Measurements from ENCODE around the gene NETO2. TPM values are rescaled to one million over a fixed set of nuclear protein-coding genes. Genes with fewer than 3 reads are reported as not detected.

NETO2 gene
- total and polyA plus RNA-seq, 2 of the 13 experiments (the other 11 are each of a cell fraction or from before 2014, with no cell fraction given): 8.2 to 13.5 TPM

DNA sequence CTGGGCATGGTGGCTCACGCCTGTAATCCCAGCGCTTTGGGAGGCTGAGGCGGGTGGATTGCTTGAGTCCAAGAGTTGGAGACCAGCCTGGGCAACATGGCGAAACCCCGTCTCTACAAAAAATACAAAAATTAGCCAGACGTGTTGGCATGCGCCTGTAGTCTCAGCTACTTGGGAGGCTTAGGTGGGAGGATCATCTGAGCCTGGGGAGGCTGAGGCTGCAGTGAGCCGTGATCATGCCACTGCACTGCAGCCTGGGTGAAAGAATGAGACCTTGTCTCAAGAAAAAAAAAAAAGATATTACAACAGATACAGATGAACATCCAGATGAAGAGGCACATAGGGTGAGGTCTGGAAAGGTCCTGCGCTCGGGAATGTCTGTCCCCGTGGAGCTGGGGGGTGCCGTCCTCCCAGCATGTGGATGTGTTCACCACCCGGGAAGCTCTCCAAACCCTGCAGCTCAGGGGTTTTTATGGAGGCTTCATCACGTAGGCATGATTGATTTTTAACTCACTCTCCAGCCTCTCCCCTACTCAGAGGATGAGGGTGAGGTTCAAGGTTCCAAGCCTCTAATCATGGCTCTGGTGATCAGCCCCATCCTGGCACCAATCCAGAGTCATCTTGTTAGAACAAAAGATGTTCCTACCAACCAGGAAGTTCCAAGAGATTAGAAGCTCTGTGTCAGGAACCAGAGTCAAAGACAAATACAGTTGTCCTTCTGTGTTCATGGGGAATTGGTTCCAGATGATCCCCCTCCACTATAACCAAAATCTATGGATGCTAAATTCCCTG is 85.3 kb downstream of the NETO2 start (continued):
- TF ChIP-seq, protein P1, sequence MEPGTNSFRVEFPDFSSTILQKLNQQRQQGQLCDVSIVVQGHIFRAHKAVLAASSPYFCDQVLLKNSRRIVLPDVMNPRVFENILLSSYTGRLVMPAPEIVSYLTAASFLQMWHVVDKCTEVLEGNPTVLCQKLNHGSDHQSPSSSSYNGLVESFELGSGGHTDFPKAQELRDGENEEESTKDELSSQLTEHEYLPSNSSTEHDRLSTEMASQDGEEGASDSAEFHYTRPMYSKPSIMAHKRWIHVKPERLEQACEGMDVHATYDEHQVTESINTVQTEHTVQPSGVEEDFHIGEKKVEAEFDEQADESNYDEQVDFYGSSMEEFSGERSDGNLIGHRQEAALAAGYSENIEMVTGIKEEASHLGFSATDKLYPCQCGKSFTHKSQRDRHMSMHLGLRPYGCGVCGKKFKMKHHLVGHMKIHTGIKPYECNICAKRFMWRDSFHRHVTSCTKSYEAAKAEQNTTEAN (CRISPR knock-in tag; conservative IDR thresholded peaks at IDR 0.05): peak; percentile 76; the same call in 1 of the 2 replicates
- TF ChIP-seq SYNCRIP (IDR thresholded peaks at IDR 0.05; ENCODE audit: insufficient read depth, low read depth, low read length) (no peak), SRF (IDR thresholded peaks at IDR 0.05; ENCODE audit: low read depth, low read length) (no peak), ZNF652 (CRISPR knock-in tag; IDR thresholded peaks at IDR 0.05; ENCODE audit: borderline replicate concordance, low read depth) (peak; percentile 26; the same call in 1 of the 2 replicates), BCL6 (CRISPR knock-in tag; IDR thresholded peaks at IDR 0.05) (peak; percentile 62)

DNA sequence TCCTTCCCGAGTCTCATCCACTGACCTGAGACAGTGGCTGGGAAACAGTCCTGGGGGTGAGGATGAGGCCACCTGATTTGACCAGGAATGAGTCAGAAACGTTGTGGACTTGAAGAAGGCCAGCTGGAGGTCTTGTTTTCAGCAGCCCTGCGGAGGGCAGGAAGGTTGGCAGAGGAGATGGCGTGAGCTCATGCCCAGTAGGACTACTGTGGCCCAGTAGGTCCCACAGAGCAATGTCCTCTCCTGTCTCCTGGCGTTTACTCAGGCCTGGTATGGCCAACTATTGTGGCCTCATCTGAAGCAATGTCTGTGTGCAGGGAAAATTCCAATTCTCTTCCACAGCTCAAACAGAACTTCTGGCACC is 86.1 kb downstream of the NETO2 start:
- no peak overlapping the region for H3K4me3 ChIP-seq (replicated peaks in 1 of 3; ENCODE audit: insufficient read depth in 1 of 3, low read depth in 2 of 3, low read length in 3 of 3)
- BruUV-seq (replicated peaks): no TSS peak
- no peaks in the 10 kb centered on the region for H3K79me2 ChIP-seq (ENCODE audit: insufficient read depth, low read length)
- ChIA-PET POLR2A (no interaction called here), CTCF (ENCODE audit: low intra/inter-chr PET ratio, low total read pairs) (no interaction called here)
- DNase-seq (ENCODE audit: low spot score): no peak
- peaks cover 80% of the 10 kb centered on the region for H3K4me1 ChIP-seq (ENCODE audit: insufficient read depth, low read length)
- in situ Hi-C loops (cut with HindIII; ENCODE audit: extremely low pct_ligation_motif_present, low pct_unique_long_range_greater_than_20kb): no loop called here
- H3K27me3 ChIP-seq (ENCODE audit: control insufficient read depth in 1 of 2, insufficient read depth in 2 of 2, low read length in 2 of 2): no peaks in the 10 kb centered on the region; a peak in 3 of 5 replicates
- FAIRE-seq: no peak
- no peak overlapping the region for H3K9ac ChIP-seq (ENCODE audit: insufficient read depth, low read depth, low read length)
- no peak overlapping the region for H3K27ac ChIP-seq (ENCODE audit: extremely low read length, insufficient read depth, low read length)
- ATAC-seq: peak; percentile 33
- no peaks in the 10 kb centered on the region for H3K36me3 ChIP-seq (replicated peaks in 1 of 2; ENCODE audit: control insufficient read depth in 1 of 2, insufficient read depth in 2 of 2, low read length in 2 of 2)
- peaks cover 5% of the 10 kb centered on the region; the same call in 1 of the 2 replicates for H3K9me3 ChIP-seq (ENCODE audit: low read length)
- intact Hi-C loops (cut with micrococcal nuclease; ENCODE audit: unreplicated experiment): no loop called here
- H2AFZ ChIP-seq (ENCODE audit: low read length): no peak overlapping the region
- H4K20me1 ChIP-seq (ENCODE audit: insufficient read depth, low read length): no peaks in the 10 kb centered on the region
- WGBS (ENCODE audit: low lambda C conversion rate): 52% methylated on average over 5 of the region's 5 CpGs
- peak overlapping the region; percentile 13; the same call in 1 of the 2 replicates for H3K4me2 ChIP-seq (ENCODE audit: low read depth, low read length)
- TF ChIP-seq, protein P2, sequence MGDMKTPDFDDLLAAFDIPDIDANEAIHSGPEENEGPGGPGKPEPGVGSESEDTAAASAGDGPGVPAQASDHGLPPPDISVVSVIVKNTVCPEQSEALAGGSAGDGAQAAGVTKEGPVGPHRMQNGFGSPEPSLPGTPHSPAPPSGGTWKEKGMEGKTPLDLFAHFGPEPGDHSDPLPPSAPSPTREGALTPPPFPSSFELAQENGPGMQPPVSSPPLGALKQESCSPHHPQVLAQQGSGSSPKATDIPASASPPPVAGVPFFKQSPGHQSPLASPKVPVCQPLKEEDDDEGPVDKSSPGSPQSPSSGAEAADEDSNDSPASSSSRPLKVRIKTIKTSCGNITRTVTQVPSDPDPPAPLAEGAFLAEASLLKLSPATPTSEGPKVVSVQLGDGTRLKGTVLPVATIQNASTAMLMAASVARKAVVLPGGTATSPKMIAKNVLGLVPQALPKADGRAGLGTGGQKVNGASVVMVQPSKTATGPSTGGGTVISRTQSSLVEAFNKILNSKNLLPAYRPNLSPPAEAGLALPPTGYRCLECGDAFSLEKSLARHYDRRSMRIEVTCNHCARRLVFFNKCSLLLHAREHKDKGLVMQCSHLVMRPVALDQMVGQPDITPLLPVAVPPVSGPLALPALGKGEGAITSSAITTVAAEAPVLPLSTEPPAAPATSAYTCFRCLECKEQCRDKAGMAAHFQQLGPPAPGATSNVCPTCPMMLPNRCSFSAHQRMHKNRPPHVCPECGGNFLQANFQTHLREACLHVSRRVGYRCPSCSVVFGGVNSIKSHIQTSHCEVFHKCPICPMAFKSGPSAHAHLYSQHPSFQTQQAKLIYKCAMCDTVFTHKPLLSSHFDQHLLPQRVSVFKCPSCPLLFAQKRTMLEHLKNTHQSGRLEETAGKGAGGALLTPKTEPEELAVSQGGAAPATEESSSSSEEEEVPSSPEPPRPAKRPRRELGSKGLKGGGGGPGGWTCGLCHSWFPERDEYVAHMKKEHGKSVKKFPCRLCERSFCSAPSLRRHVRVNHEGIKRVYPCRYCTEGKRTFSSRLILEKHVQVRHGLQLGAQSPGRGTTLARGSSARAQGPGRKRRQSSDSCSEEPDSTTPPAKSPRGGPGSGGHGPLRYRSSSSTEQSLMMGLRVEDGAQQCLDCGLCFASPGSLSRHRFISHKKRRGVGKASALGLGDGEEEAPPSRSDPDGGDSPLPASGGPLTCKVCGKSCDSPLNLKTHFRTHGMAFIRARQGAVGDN (CRISPR knock-in tag; IDR thresholded peaks at IDR 0.05): peak; percentile 67
- TF ChIP-seq ISL2 (CRISPR knock-in tag; IDR thresholded peaks at IDR 0.05) (no peak), FOXA1 (IDR thresholded peaks at IDR 0.05) (no peak), FOXA1 (CRISPR knock-in tag; IDR thresholded peaks at IDR 0.05) (0 out of 2 replicates have a peak, but pooled peaks have one; percentile 5)
- TF ChIP-seq, protein P3, sequence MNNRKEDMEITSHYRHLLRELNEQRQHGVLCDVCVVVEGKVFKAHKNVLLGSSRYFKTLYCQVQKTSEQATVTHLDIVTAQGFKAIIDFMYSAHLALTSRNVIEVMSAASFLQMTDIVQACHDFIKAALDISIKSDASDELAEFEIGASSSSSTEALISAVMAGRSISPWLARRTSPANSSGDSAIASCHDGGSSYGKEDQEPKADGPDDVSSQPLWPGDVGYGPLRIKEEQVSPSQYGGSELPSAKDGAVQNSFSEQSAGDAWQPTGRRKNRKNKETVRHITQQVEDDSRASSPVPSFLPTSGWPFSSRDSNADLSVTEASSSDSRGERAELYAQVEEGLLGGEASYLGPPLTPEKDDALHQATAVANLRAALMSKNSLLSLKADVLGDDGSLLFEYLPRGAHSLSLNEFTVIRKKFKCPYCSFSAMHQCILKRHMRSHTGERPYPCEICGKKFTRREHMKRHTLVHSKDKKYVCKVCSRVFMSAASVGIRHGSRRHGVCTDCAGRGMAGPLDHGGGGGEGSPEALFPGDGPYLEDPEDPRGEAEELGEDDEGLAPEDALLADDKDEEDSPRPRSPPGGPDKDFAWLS (CRISPR knock-in tag; IDR thresholded peaks at IDR 0.05; ENCODE audit: borderline replicate concordance): no peak
- TF ChIP-seq, protein P4, sequence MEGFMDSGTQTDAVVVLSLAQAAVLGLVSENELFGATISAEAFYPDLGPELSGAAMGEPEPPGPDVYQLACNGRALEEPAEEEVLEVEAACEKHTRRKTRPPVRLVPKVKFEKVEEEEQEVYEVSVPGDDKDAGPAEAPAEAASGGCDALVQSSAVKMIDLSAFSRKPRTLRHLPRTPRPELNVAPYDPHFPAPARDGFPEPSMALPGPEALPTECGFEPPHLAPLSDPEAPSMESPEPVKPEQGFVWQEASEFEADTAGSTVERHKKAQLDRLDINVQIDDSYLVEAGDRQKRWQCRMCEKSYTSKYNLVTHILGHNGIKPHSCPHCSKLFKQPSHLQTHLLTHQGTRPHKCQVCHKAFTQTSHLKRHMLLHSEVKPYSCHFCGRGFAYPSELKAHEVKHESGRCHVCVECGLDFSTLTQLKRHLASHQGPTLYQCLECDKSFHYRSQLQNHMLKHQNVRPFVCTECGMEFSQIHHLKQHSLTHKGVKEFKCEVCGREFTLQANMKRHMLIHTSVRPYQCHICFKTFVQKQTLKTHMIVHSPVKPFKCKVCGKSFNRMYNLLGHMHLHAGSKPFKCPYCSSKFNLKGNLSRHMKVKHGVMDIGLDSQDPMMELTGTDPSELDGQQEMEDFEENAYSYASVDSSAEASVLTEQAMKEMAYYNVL (CRISPR knock-in tag; IDR thresholded peaks at IDR 0.05; ENCODE audit: borderline replicate concordance): no peak

All from HepG2 (cell line).